ENCODE results near the gene SLC27A4.

DNA sequence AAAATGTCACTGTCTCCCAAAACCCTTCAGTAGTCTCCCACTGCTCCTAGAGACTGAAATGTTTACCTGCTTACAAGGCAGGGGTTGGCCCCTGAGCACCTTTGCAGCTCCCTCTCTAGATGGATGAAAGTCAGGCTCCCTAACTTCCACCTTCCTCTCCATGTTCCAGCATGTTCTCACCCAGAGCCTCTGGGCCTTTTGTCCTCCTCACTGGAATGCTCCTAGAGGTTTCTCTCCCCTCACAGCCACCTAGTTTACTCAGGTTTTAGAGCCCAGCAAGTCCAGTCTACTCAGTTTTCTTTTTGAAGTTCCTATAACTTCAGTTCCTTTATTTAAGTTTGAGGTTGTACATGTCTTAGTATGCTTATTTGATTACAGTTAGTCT, 30.0 kb downstream of the SLC27A4 start:
- TF ChIP-seq CTCF (IDR thresholded peaks at IDR 0.05) (no peak), POLR2A (IDR thresholded peaks at IDR 0.05; ENCODE audit: low read depth) (no peak)

Data from esophagus muscularis mucosa (tissue), 3 donors.